Mesothelial cell of epicardium (in vitro differentiated cells): Measurements from ENCODE around the gene TMC4. TPM values are rescaled to one million over a fixed set of nuclear protein-coding genes. Genes with fewer than 3 reads are reported as not detected.

ENCODE experiments used
- DNase-seq, 2 experiments: peaks; one replicate each; pipeline ENCODE4 v3.0.0; 2021; ENCODE audit warnings: low spot score in 2 of 2; ENCODE audit not compliant: unreplicated experiment in 2 of 2
- H3K27ac Mint-ChIP-seq: 2 replicates; pipeline ENCODE4 v1.8.0; 2021; ENCODE audit warnings: mixed read lengths
- H3K27me3 Mint-ChIP-seq: 2 replicates; pipeline ENCODE4 v1.8.0; 2021; ENCODE audit warnings: low read depth, mixed read lengths
- H3K36me3 Mint-ChIP-seq: 2 replicates; pipeline ENCODE4 v1.8.0; 2021; ENCODE audit warnings: mixed read lengths
- H3K4me1 Mint-ChIP-seq: 2 replicates; pipeline ENCODE4 v1.8.0; 2021; ENCODE audit warnings: mixed read lengths
- H3K4me3 Mint-ChIP-seq: 2 replicates; pipeline ENCODE4 v1.8.0; 2021; ENCODE audit warnings: mild to moderate bottlenecking, moderate library complexity, mixed read lengths
- H3K9me3 Mint-ChIP-seq: 2 replicates; pipeline ENCODE4 v1.8.0; 2021; ENCODE audit warnings: mixed read lengths
- CTCF ChIP-seq: fragments of 200-600 bp; sonication (generic); IDR thresholded peaks from one replicate; pipeline ENCODE4 v1.5.0; 2021; ENCODE audit warnings: antibody characterized with exemption; ENCODE audit not compliant: unreplicated experiment
- total RNA-seq: library from RNA; stranded (reverse); gene quantifications from 3 replicates; pipeline ENCODE4 v1.2.1, GENCODE V29; 2021

Gene TMC4
- total RNA-seq, 1 donor from 2014 or later: 57.6 TPM

GRCh38 chr19:54115109-54116063, 57.6 kb downstream of the TMC4 start, which contains the start of the genes PRPF31 and TFPT:
PRPF31 (plus strand) TSS chr19:54115754; CDS start chr19:54118279, 2,525 bp downstream.
TFPT (minus strand) TSS chr19:54115657; CDS start chr19:54115269, 388 bp downstream.
- no peaks in the 10 kb centered on the region for H3K9me3 Mint-ChIP-seq
- H3K36me3 Mint-ChIP-seq: peaks cover 10% of the 10 kb centered on the region
- H3K27ac Mint-ChIP-seq: peak within 1 kb of the TSS; percentile 98
- peaks cover 2% of the 10 kb centered on the region for H3K27me3 Mint-ChIP-seq
- peak; percentile 94 to 96 for DNase-seq
- peaks cover 25% of the 10 kb centered on the region for H3K4me1 Mint-ChIP-seq
- peak within 1 kb of the TSS; percentile 91 for H3K4me3 Mint-ChIP-seq
- peak; percentile 19 for TF ChIP-seq CTCF

- DNase-seq: no peak
- H3K27me3 Mint-ChIP-seq: peaks cover 2% of the 10 kb centered on the region
- no peak for TF ChIP-seq CTCF
- H3K4me1 Mint-ChIP-seq: peaks cover 25% of the 10 kb centered on the region
- H3K27ac Mint-ChIP-seq: peak overlapping the region; percentile 98
- no peaks in the 10 kb centered on the region for H3K9me3 Mint-ChIP-seq
- peaks cover 4% of the 10 kb centered on the region for H3K36me3 Mint-ChIP-seq
- peak overlapping the region; percentile 91 for H3K4me3 Mint-ChIP-seq
Measured at GRCh38 chr19:54114340-54115108, 58.4 kb downstream of the TMC4 start.

Other genes with a start within 250 kb of the TMC4 start
- 2.1 to 2.6 TPM (median 2.1 TPM) in 3 replicates for gene CACNG8, start 210.2 kb downstream of the TMC4 start, total RNA-seq
- gene CACNG6, start 181.5 kb downstream of the TMC4 start, total RNA-seq: 4.3 to 5.7 TPM (median 5.3 TPM) in 3 replicates
- gene VSTM1, start 109.3 kb downstream of the TMC4 start, total RNA-seq: not detected in 3 replicates
- not detected in 3 replicates for gene TARM1, start 91.8 kb downstream of the TMC4 start, total RNA-seq
- not detected in 3 replicates for gene OSCAR, start 72.4 kb downstream of the TMC4 start, total RNA-seq
- gene NDUFA3, start 70.3 kb downstream of the TMC4 start, total RNA-seq: 126 to 135 TPM (median 135 TPM) in 3 replicates
- gene TFPT, start 57.5 kb downstream of the TMC4 start, total RNA-seq: 19.2 to 20.7 TPM (median 20.1 TPM) in 3 replicates
- gene PRPF31, start 57.4 kb downstream of the TMC4 start, total RNA-seq: 80.6 to 84.0 TPM (median 82.1 TPM) in 3 replicates
- gene CNOT3, start 35.4 kb downstream of the TMC4 start, total RNA-seq: 63.3 to 70.6 TPM (median 67.6 TPM) in 3 replicates
- 5.7 to 6.4 TPM (median 5.8 TPM) in 3 replicates for gene LENG1, start 13.4 kb downstream of the TMC4 start, total RNA-seq
- gene MBOAT7, start 16.4 kb upstream of the TMC4 start, total RNA-seq: 102 to 113 TPM (median 110 TPM) in 3 replicates
- gene TSEN34, start 18.1 kb upstream of the TMC4 start, total RNA-seq: 43.9 to 50.1 TPM (median 47.5 TPM) in 3 replicates
- 1,211 to 1,274 TPM (median 1,263 TPM) in 3 replicates for gene RPS9, start 27.7 kb upstream of the TMC4 start, total RNA-seq
- gene LILRB3, start 49.8 kb upstream of the TMC4 start, total RNA-seq: not detected in 3 replicates
- gene LILRA6, start 69.6 kb upstream of the TMC4 start, total RNA-seq: not detected in 3 replicates
- gene LILRB5, start 84.1 kb upstream of the TMC4 start, total RNA-seq: not detected in 3 replicates
- gene LILRB2, start 108.0 kb upstream of the TMC4 start, total RNA-seq: not detected in 3 replicates
- not detected in 3 replicates for gene LILRA5, start 140.0 kb upstream of the TMC4 start, total RNA-seq
- not detected in 3 replicates for gene LILRA4, start 166.0 kb upstream of the TMC4 start, total RNA-seq
- gene LAIR1, start 191.8 kb upstream of the TMC4 start, total RNA-seq: 0.53 to 0.92 TPM (median 0.75 TPM) in 3 replicates
- gene TTYH1, start 242.3 kb upstream of the TMC4 start, total RNA-seq: 4.2 to 6.0 TPM (median 5.2 TPM) in 3 replicates